Mesenteric fat pad (tissue), 1 donor: ENCODE results near the gene RFPL4AL1. TPM values are rescaled to one million over a fixed set of nuclear protein-coding genes. Genes with fewer than 3 reads are reported as not detected.
"Not testable (repeated sequence)": the region's sequence is repeated elsewhere in the genome, so short reads cannot be mapped to it uniquely, and the experiment has no call there.

Experiments used
- DNase-seq: peaks from one replicate; pipeline ENCODE4 v3.0.0-alpha.2; 2020; ENCODE audit warnings: low spot score
- long read RNA-seq: library from polyadenylated mRNA; unstranded; transcript quantifications from one replicate; pipeline ENCODE4 v2.0.0, GENCODE V29; 2020
- total RNA-seq: library from RNA; stranded (reverse); fragmentation: NEBNext Ultra II Directional; extraction: Animal tissue kit (Norgen Biotek cat#: 25700); gene quantifications from one replicate; pipeline ENCODE4 v1.2.1, GENCODE V29; 2021
- donor health status: DM: yes; HTN: yes; CAD: no.

RFPL4AL1 gene
- not detected for total RNA-seq
- long read RNA-seq = 0 reads

DNA sequence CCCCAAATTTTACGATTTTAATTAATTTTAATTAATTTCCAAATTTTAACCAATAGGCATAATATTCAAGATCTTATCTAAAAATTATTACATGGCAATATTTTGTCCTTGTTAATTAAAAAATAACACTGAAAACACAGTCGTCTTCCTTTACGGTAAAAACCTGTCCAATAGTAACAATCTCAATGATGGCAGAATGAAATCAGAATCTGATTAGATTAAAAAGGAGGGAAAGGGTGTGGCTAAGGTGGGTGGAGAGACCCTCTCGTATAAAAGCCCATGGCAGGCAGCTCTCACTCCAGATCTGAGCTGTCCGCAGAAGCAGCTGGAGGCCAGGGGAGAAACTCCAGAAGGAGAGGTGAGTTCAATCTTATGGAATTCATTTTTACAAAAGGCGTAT, at the start of gene RFPL4AL1:
Gene RFPL4AL1 (plus strand): TSS at position 301 of the 400 bp plus-strand sequence. CDS start 2,687 bp downstream, outside the sequence.
- DNase-seq = not testable (repeated sequence)

DNA sequence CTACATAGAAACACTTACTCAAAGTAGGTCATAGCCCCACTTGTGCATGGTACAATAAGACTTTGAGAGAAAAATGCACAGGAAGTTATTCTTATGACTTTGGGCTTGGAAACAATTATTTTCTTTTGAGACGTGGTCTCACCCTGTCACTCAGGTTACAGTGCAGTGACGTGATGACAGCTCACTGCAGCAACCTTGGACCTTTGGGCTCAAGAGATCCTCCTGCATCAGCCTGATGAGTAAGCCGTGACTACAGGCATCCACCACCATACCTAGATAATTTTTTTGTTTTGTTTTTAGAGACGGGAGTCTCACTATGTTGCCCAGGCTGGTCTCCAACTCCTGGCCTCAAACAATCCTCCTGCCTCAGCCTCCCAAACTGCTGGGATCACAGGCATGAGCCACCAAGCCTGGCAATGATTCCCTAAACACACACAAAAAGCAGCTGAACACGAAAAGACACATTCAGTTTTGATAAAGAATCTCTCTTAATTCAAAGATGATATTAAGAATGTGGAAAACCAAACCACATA, 48.6 kb upstream of the RFPL4AL1 start:
- DNase-seq = no peak

DNA sequence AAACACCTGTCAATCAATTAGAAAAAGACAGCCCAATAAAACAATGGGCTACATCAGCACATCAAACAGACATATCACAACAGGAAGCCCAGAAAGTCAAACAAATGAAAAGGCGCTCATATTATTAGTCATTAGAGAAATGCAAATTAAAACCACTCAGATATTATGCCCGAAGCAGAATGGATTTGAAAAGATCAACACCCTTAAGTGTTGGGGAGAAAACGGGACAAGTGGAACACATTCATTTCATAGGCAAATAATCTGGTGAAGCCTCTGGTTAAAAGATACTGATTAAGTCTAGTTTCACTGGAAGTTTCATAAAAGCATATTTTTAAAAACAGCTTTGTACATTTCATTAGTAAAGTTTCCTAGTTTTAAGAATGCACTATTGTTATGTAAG, 48.1 kb upstream of the RFPL4AL1 start:
- no peak for DNase-seq

DNA sequence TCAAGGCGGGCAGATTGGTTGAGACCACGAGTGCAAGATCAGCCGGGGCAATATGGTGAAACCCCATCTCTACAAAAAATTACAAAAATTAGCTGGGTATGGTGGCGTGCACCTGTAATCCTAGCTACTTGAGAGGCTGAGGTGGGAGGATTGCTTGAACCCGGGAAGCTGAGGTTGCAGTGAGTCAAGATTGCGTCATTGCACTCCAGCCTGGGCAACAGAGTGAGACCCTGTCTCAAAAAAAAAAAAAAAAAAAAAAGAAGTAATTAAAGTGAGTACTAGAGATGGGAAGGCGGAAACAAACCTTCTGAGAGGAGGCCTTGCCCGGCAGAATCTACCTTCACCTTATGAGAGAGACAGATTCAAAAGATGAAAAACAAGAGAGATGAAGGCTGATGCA, 45.4 kb upstream of the RFPL4AL1 start:
- no peak for DNase-seq

DNA sequence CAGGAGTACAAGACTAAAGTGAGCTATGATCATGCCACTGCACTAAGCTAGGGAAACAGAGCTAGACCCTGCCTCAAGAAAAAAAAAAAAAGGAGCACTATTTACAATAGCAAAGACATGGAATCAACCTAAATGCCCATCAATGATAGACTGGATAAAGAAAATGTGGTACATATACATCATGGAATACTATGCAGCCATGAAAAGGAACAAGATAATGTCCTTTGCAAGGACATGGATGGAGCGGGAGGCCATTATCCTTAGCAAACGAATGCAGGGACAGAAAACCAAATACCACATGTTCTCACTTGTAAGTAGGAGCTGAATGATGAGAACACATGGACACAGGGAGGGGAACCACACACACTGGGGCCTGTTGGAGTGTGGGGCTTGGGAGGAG, 38.5 kb upstream of the RFPL4AL1 start:
- not testable (repeated sequence) for DNase-seq

DNA sequence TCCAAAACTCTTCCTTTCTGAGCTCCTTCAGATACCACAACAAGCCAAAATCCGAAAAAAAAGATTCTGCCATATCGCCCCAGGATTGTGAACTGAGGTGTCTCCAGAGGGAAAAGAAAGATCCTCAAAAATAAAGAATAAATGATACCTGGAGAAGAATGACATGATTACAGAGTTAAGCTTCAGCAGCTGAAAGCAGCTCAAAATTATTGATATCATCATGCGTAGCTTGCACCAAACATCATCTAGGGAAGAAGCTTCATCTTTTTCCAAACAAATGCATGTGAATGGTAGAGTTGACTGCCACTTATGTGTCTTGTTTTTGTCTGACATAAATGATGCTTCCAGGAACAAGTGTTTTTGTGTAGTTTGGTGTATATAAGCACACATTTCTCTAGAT, 30.6 kb upstream of the RFPL4AL1 start, which contains the start of gene NLRP9:
Gene NLRP9 (minus strand): TSS at position 101 of the 400 bp plus-strand sequence. CDS start 28 bp downstream, at position 73.
- DNase-seq = no peak

DNA sequence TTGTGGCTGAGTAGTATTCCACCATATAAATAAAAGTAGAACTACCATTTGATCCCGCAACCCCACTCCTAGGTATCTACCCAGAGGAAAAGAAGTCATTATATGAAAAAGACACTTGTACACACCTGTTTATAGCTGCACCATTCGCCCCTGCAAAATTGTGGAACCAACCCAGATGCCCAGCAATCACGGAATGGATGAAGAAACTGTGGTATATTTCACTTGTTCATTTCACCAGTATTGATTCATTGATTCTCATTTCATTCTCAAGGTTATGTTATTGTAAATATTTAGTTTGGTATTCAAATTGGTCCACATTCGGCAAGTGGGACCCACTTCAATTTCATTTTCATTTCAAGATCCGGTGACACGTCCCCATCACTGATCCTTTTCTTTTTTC, 18.2 kb upstream of the RFPL4AL1 start:
- no peak for DNase-seq

DNA sequence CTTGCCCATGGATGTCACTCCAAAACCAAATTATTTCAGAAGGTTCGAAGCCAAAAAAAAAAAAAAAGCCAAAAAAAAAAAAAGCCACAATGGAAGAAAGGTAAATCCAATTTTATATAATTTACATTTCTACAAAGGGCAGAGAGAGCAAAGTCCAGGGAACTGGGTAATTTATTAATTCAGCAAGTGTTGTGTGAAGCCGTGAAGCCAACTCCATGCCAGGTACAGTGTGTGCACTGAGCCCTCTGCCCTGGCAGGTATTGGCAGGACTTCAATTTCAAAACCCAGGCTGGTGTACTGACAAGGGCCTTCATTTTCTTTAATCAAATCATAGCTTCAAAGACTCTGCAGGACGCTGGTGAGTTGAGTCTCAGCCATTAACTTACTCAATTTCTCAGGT, 15.5 kb upstream of the RFPL4AL1 start:
- DNase-seq = no peak

DNA sequence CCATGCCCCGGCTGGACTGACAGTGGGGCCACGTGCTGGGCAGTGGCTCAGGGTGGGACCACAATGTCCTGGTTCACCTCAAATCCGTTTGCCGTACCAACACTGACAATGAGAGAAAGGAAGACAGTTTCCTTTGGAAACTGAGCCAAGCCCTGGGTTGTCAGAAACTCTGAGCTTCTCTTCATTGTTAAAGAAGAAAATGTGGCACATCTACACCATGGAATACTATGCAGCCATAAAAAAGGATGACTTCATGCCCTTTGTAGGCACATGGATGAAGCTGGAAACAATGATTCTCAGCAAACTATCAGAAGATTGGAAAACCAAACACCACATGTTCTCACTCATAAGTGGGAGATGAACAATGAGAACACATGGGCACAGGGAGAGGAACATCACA, 12.1 kb upstream of the RFPL4AL1 start:
- DNase-seq = not testable (repeated sequence)

DNA sequence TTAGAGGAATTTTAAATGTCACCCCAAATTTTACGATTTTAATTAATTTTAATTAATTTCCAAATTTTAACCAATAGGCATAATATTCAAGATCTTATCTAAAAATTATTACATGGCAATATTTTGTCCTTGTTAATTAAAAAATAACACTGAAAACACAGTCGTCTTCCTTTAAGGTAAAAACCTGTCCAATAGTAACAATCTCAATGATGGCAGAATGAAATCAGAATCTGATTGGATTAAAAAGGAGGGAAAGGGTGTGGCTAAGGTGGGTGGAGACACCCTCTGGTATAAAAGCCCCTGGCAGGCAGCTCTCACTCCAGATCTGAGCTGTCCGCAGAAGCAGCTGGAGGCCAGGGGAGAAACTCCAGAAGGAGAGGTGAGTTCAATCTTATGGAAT, 10.1 kb upstream of the RFPL4AL1 start, which contains the start of gene RFPL4A:
Gene RFPL4A (plus strand): TSS at position 301 of the 400 bp plus-strand sequence. CDS start 2,704 bp downstream, outside the sequence.
- DNase-seq = not testable (repeated sequence)

DNA sequence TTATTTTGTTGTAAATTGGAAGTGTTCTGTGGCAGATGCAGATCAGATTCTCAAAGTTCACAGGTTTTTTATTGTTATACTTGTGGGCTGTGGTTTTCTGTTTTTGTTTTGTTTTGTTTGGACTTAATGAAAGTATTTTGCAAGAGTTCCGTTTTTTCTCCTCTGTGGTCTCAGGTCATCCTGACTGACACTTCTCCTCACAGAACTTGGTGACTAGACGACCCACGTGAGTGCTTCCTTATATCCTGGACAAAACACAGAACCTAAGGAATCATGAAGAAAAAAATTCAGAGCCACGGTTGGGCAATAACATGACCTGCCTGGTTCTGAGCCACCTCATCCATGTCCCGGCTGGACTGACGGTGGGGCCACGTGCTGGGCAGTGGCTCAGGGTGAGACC, 2.5 kb upstream of the RFPL4AL1 start:
- DNase-seq = no peak

DNA sequence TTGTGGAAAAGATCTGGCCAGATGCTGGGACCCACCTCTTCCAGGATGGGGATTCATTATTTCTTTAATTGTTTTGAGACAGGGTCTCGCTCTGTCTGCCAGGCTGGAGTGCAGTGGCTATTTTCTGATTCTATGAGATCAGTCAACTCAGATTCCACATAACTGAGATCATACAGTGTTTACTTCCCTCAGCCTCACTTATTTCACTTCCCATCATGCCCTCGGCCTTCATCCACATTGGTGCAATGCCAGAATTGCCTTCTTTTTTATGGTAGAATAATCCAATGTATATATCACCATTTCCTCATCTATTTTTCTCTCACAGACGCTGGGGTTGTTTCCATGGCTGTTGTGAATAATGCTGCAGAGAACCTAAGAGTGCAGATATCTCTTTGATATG, 714 bp downstream of the RFPL4AL1 start:
- DNase-seq = not testable (repeated sequence)

DNA sequence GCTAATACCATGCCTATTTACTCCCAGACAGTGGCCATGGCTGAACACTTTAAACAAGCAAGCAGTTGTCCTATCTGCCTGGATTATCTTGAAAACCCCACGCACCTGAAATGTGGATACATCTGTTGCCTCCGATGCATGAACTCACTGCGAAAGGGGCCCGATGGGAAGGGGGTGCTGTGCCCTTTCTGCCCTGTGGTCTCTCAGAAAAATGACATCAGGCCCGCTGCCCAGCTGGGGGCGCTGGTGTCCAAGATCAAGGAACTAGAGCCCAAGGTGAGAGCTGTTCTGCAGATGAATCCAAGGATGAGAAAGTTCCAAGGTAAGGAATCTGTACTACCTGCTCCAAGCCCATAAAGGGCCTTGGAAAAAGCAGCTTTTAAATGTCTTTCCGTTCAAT, 8.6 kb downstream of the RFPL4AL1 start:
- no peak for DNase-seq

DNA sequence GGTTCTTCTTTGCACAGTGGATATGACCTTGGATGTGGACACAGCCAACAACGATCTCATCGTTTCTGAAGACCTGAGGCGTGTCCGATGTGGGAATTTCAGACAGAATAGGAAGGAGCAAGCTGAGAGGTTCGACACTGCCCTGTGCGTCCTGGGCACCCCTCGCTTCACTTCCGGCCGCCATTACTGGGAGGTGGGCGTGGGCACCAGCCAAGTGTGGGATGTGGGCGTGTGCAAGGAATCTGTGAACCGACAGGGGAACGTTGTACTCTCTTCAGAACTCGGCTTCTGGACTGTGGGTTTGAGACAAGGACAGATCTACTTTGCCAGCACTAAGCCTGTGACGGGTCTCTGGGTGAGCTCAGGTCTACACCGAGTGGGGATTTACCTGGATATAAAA, 9.4 kb downstream of the RFPL4AL1 start:
- DNase-seq = no peak

DNA sequence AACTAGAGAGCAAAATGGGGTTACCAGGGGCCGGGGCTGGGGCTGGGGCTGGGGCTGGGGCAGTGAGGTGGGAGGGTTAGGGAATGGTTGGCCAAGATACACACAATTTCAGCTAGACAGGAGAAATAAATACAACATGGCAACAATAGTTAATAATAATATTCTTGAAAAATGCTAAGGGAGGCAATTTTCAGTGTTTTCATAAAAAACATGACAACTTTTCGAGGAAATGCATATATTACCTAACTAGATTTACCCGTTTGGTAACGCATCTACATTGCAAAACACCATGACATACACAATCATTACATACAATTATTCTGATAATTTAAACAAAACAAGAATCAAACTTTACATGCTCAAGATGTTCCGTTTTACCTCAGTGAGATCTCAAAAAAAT, 12.2 kb downstream of the RFPL4AL1 start:
- no peak for DNase-seq

DNA sequence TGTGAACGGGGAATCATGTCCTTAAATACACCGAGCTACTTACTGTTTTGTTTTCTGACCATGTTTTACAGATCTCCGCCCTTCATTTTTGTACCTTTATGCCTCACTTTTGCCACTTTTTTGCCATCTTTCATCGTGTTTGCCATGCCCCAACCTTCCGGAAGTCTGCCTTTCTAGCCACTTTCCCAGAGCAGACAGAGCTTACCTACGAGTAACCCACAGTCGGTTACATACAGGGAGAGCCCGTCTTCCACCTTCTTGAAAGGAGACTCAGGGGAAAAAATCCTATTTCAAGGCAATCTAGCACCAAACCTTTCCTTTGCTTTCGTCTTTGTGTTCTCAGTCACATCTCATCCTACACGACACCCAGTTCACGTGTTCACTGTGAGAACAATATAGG, 26.1 kb downstream of the RFPL4AL1 start:
- no peak for DNase-seq

DNA sequence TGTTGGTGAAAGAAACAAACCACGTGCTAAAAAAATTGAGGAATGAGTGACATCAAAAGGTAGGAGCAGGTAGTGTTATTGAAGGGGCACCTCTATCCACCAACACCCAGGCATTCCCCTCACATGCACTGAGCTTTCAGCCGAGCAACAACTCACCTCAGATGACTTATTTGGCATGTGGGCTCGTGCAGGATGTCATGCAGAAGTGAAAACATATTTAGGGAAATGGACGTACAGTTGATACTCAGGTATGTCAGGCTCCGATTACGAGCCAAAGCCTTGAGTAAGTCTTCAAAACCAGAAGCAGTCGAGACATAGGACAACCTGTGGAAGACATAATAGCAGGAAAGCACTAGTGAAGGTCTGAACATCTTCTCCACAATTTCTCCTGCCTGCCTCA, 32.5 kb downstream of the RFPL4AL1 start:
- DNase-seq = no peak

DNA sequence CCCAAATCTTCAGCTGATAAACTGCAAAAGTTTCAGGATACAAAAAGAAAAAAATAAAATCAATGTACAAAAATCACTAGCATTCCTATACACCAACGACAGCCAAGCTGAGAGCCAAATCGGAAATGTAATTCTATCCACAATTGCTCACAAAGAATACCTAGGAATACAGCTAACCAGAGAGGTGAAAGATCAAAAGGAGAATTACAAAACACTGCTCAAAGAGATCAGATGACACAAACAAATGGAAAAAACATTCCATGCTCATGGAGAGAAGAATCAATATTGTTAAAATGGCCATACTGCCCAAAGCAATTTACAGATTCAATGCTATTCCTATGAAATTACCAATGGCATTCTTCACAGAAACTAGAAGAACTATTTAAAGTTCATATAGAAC, 33.4 kb downstream of the RFPL4AL1 start:
- no peak for DNase-seq

DNA sequence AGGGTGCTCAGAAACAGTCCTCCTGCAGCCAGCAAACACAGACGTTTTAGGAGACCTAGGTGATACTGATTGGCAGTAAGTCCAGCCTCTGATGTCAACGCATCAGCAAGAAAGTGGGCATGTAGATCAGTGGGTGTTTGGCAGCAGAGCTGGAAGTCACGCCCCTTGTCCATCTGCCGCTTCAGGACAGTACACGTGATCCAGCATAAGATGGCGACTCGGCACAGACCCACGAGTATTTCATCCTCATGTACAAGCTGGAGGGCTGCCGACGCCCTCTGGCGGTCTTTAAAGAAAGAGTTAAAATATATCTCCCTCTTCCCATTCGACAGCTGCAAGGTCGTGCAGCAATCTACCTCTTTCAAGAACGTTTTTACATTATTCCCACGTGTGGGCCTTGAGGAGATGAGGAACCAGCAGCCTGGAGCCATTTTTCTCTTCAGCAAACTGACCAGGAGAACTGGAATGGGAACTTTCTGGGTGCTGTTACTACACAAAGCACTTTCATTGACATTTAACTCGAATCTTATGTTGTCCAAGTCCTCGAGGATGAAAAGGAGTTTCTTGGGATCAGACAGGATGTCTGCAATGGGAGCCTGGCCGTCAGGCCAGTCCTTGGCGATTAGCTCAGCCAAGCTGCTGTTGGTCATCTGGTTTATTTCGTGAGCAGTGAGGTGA, 40.6 kb downstream of the RFPL4AL1 start:
- DNase-seq = no peak

DNA sequence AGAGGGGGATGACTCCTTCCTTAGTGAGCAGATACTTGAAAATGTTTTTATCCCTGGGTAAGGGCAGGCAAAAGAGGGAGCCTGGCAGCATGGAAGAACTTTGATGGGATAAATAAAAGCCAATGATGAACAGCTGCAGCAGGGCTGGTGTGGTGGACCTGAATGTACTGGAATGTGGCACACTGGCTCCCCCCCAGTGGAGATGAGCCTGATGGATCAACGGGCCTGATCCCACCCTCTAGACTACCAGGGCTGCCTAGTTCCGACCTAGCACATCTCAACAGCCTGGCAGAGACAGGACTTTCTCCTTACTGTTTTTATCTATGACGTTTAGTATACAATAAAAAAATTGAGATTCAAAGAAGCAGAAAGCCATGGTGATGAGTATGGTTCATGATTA, 42.4 kb downstream of the RFPL4AL1 start:
- DNase-seq = no peak

DNA sequence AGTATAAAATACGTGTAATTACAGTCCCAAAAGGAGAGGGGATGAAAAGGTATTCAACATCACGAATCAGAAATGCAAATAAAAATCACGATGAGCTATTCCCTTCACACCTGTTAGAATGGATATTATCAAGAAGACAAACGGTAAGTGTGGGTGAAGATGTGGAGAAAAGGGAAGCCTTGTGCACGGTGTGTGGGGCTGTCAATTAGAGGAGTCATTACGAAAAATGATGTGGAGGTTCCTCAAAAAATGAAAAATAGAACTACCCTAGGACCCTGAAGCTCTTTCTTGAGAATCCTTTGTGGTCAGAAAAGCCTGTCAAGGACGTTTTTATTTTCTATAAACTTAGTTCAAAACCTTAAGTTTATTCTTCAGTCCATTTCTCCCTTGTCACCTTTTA, 43.5 kb downstream of the RFPL4AL1 start:
- no peak for DNase-seq

DNA sequence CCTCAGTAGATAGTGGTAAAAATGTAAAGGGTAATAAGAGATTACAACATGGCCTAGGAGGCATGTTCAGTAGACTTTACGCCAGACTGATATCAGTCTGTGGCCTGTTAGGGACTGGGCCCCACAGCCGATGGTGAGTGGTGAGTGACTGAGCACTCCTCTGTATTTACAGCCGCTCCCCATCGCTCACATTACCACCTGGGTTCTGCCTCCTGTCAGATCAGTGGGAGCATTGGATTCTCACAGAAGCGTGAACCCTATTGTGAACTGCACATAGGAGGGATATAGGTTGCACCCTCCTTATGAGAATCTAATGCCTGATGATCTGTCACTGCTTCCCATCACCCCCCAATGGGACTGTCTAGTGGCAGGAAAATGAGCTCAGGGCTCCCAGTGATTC, 45.0 kb downstream of the RFPL4AL1 start:
- DNase-seq = no peak

DNA sequence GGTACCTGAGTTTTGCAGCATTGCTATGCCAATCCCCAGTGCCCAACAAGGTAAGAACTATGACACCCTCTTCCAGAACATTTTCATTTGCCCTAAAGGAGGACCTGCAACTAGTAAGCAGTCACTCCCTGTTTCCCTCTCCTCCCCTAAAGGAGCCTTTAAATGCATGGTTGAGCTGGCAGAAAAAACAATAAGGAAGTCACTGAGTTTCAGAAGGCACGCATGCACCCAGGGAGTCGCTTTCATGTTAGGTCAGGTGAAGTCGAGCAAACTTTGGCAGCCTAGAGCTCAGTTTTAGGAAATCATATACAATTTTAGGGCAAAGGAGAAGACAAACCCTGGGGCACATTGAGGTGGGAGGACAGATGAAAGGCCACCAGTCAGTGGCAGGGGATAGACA, 51.1 kb downstream of the RFPL4AL1 start:
- no peak for DNase-seq
